Adipose tissue (tissue), 3 donors: ENCODE results near the gene CNTNAP2. TPM values are rescaled to one million over a fixed set of nuclear protein-coding genes. Genes with fewer than 3 reads are reported as not detected.
"Not testable (repeated sequence)": the region's sequence is repeated elsewhere in the genome, so short reads cannot be mapped to it uniquely, and the experiment has no call there.

Source experiments
- H3K27ac ChIP-seq: one replicate; pipeline ENCODE4 v1.5.1; 2013; ENCODE audit warnings: low read depth, low read length
- WGBS, 3 donors: extraction: QIAGEN DNeasy Blood & Tissue Kit; methylation state at CpG; one replicate each; pipeline ENCODE4 v1.1.7; 2013; 5-methylcytosine and 5-hydroxymethylcytosine counted together
- polyA plus RNA-seq, 3 donors: library from polyadenylated mRNA; stranded (reverse); fragments of 200-250 nt; gene quantifications; one replicate each; pipeline ENCODE4 v1.2.3, GENCODE V29; 2013
- donor health status: healthy with polysubstance abuse.
- donor health status: Bipolar disorder and iron deficiency.
- donor health status: healthy.

The CNTNAP2 gene
- polyA plus RNA-seq, 3 donors = under 0.01 to 0.03 (median 0.01) TPM

GRCh38 chr7:148303295-148304082 lies 2186.9 kb downstream of the CNTNAP2 start:
- no peak overlapping the region for H3K27ac ChIP-seq

GRCh38 chr7:148304083-148304335 lies 2187.4 kb downstream of the CNTNAP2 start:
- 2 to 60% (median 3%) methylated on average over 2 of the region's 2 CpGs for WGBS, 3 donors
- H3K27ac ChIP-seq = no peak overlapping the region

More at GRCh38 chr7:148303295-148304082, 2186.9 kb downstream of the CNTNAP2 start:
- 33 to 61% (median 33%) methylated on average over 11 of the region's 11 CpGs for WGBS, 3 donors

- H3K27ac ChIP-seq = no peak overlapping the region
These were observed 2187.9 kb downstream of the CNTNAP2 start for GRCh38 chr7:148304456-148304855.

GRCh38 chr7:148306759-148307158 lies 2190.2 kb downstream of the CNTNAP2 start:
- WGBS, 3 donors = 59 to 79% (median 73%) methylated on average over 4 of the region's 4 CpGs
- H3K27ac ChIP-seq = no peak overlapping the region

More at GRCh38 chr7:148304456-148304855, 2187.9 kb downstream of the CNTNAP2 start:
- WGBS, 3 donors = 29 to 37% (median 33%) methylated on average over 1 of the region's 1 CpG

- 63 to 86% (median 85%) methylated on average over 9 of the region's 9 CpGs for WGBS, 3 donors
- no peak overlapping the region for H3K27ac ChIP-seq
These were observed 2201.7 kb downstream of the CNTNAP2 start for GRCh38 chr7:148318102-148318811.

GRCh38 chr7:148318838-148319237 lies 2202.2 kb downstream of the CNTNAP2 start:
- H3K27ac ChIP-seq = no peak overlapping the region
- WGBS, 3 donors = 38 to 68% (median 63%) methylated on average over 2 of the region's 2 CpGs

- WGBS, 3 donors = 79 to 92% (median 90%) methylated on average over 6 of the region's 6 CpGs
- H3K27ac ChIP-seq = no peak overlapping the region
These were observed 2202.8 kb downstream of the CNTNAP2 start for GRCh38 chr7:148319316-148319808.

GRCh38 chr7:148325208-148325607 lies 2208.6 kb downstream of the CNTNAP2 start:
- 40 to 57% (median 56%) methylated on average over 3 of the region's 3 CpGs for WGBS, 3 donors
- H3K27ac ChIP-seq = no peak overlapping the region

GRCh38 chr7:148327379-148327778 lies 2210.8 kb downstream of the CNTNAP2 start:
- no peak overlapping the region for H3K27ac ChIP-seq
- WGBS, 3 donors = 63 to 87% (median 84%) methylated on average over 1 of the region's 1 CpG

- no peak overlapping the region for H3K27ac ChIP-seq
- 79 to 93% (median 83%) methylated on average over 3 to 5 of the region's 5 CpGs for WGBS, 3 donors
These were observed 2212.3 kb downstream of the CNTNAP2 start for GRCh38 chr7:148328906-148329305.

- 89 to 95% (median 92%) methylated on average over 13 to 15 of the region's 15 CpGs for WGBS, 3 donors
- no peak overlapping the region for H3K27ac ChIP-seq
These were observed 2213.7 kb downstream of the CNTNAP2 start for GRCh38 chr7:148330124-148330818.

- H3K27ac ChIP-seq = no peak overlapping the region
- 92% methylated on average over 9 of the region's 9 CpGs for WGBS, 3 donors
These were observed 2214.2 kb downstream of the CNTNAP2 start for GRCh38 chr7:148330822-148331221.

GRCh38 chr7:148331456-148331855 lies 2214.9 kb downstream of the CNTNAP2 start:
- WGBS, 3 donors = 75 to 82% (median 79%) methylated on average over 11 of the region's 11 CpGs
- not testable (repeated sequence) for H3K27ac ChIP-seq

- WGBS, 3 donors = 71 to 81% (median 79%) methylated on average over 8 of the region's 8 CpGs
- H3K27ac ChIP-seq = no peak overlapping the region
These were observed 2215.9 kb downstream of the CNTNAP2 start for GRCh38 chr7:148332191-148333186.

GRCh38 chr7:148334441-148334956 lies 2217.9 kb downstream of the CNTNAP2 start:
- 94 to 100% (median 100%) methylated on average over 1 of the region's 1 CpG for WGBS, 3 donors
- H3K27ac ChIP-seq = no peak overlapping the region

- WGBS, 3 donors = 30 to 42% (median 35%) methylated on average over 6 of the region's 6 CpGs
- H3K27ac ChIP-seq = no peak overlapping the region
These were observed 2218.5 kb downstream of the CNTNAP2 start for GRCh38 chr7:148334959-148335577.

GRCh38 chr7:148335790-148336189 lies 2219.2 kb downstream of the CNTNAP2 start:
- WGBS, 3 donors = 35 to 71% (median 66%) methylated on average over 1 of the region's 1 CpG
- H3K27ac ChIP-seq = no peak overlapping the region
